GM12873 (cell line): Measurements from ENCODE around the gene PLK2.

Experiments used
- CTCF ChIP-seq: IDR thresholded peaks from 2 replicates; pipeline ENCODE4 v1.5.1; 2012; ENCODE audit warnings: low read depth, mild to moderate bottlenecking, moderate library complexity, low read length, control low read depth; ENCODE audit not compliant: insufficient read depth; ENCODE audit errors: missing control alignments

The PLK2 gene

GRCh38 chr5:58447226-58447625 lies 12.7 kb downstream of the PLK2 start:
- TF ChIP-seq CTCF, result no peak

- TF ChIP-seq CTCF, result no peak
Observed at GRCh38 chr5:58446024-58446423, 13.9 kb downstream of the PLK2 start.

DNA sequence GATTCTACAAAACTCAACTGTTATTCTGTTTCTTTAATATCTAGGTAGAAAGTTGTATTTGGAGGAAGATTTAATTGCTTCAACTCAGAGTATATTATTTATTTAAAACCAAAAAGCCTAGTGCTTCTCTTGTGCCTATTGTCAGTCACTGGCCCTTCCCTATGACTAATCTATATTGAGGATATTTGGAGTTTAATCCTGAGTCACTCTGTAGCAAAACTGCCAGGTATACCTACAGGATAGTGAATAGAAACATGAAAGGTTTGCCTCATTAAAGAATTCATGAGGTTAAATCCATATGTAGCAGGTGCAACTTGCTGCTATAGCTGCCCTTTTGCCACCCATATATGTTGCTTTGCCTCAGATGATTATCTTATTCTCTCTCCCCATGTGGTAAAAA lies 15.1 kb downstream of the PLK2 start:
- no peak for TF ChIP-seq CTCF

DNA sequence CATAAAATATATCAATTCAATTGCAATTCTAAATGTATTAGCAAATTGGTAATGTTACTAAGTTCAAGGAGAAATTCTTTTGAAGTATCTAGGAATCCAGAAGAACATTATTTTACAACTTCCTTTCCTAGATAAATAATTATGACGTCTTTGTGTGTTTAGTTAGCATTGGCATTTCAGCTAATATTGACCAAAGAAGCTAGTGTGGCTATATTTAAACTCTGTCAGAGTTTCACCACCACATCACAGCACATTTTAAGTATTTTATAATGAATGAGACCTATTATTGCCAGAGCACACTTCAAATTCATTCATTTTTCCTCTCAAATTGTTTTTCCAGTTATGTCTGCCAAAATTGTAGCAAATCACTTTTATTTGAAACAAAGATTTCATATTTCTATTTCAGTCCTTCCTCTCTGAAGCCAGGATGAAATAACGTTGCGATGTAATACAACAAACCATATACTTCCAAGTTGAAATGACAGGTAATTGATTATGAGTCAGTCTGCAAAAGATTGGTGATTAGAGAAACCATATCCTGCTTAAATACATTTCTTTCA lies 18.9 kb downstream of the PLK2 start:
- TF ChIP-seq CTCF, result no peak

DNA sequence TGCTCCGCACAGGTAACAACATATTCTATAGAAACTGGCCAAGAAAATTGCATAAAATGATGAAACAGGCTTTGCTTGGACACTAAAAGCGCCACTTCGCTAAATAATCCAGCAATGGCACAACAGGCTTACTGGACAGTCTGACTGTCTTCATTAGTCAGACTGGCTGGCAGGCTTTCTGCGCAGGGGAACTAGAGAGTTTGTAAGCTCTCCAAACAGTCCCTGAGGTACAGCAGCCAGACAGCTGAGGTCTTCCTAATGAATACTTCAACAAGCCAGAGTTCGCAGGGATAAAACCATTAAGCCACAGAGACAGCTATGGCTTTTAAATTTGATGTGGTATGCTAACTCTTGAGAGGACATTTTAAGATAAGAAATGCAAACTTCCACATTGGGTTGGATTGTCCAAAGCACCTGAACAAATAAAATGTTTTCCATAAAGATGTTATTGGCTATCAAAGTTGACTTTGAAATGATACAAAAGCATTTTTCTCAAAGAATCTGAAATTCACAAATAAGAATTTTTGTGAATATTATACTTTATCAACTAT lies 20.7 kb downstream of the PLK2 start:
- no peak for TF ChIP-seq CTCF

- no peak for TF ChIP-seq CTCF
Observed at GRCh38 chr5:58437661-58438060, 22.2 kb downstream of the PLK2 start.

DNA sequence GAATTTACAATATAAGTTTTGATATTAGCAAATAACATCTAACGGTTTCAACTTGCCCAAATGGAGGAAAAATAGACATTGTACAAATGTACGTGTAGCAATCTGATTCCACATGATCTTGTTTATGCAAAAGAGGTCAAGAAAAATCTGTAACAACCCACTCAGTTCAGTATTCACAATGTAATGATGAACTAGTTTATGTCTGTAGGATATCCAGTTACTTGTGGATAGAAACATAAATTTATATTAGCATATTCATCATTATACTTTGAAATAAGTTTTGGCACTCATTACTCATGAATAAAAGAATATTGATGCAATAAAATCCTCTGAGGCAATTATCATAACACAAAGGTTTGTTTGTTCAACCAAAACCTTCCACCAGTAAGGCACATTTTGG lies 28.1 kb downstream of the PLK2 start:
- TF ChIP-seq CTCF, result no peak

DNA sequence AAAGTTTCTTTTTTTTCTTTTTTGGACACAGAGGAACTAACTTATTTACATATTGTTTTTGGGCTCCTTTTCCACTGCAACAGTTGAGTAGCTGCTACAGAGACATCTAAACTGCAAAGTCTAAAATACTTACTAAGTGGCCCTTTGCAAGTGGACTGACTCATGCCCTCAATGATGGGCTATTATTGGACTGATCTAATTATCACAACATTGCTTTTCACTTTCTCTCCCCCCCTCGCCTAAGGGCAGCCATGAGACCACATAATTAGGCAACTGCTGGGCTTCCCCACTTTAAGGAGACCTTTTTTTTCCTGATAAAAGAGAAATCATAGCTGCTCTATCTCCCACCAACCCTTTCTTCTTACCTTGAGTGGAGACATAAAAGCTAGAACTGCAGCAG lies 47.0 kb downstream of the PLK2 start:
- TF ChIP-seq CTCF, result no peak
